ENCODE data around the gene AMPD2.

DNA sequence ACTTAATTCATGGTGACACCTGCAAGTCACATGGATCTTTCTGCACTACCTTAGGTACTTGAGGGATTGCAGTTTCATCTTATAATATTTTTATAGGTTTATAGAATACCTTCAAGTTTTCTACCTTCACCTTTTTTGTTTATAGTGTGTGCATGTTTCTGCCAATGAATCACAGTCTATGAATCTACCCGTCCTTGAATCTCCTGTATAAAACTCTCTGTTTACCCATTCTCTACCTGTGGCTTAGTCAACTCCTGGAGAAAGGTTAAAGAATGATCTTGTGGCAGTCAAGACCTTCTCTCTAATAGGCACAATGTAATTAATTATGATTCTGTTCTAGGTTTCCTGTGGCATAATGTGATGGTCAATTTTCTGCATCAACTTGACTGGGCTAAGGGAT lies 45.0 kb downstream of the AMPD2 start:
- TF ChIP-seq EZH2 (IDR thresholded peaks at IDR 0.05; ENCODE audit: low read length), result no peak
- TF ChIP-seq, protein P1, sequence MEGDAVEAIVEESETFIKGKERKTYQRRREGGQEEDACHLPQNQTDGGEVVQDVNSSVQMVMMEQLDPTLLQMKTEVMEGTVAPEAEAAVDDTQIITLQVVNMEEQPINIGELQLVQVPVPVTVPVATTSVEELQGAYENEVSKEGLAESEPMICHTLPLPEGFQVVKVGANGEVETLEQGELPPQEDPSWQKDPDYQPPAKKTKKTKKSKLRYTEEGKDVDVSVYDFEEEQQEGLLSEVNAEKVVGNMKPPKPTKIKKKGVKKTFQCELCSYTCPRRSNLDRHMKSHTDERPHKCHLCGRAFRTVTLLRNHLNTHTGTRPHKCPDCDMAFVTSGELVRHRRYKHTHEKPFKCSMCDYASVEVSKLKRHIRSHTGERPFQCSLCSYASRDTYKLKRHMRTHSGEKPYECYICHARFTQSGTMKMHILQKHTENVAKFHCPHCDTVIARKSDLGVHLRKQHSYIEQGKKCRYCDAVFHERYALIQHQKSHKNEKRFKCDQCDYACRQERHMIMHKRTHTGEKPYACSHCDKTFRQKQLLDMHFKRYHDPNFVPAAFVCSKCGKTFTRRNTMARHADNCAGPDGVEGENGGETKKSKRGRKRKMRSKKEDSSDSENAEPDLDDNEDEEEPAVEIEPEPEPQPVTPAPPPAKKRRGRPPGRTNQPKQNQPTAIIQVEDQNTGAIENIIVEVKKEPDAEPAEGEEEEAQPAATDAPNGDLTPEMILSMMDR (optimal IDR thresholded peaks at IDR 0.05 in 1 of 3, IDR thresholded peaks at IDR 0.05 in 1 of 3, conservative IDR thresholded peaks at IDR 0.05 in 1 of 3; ENCODE audit: extremely low read depth in 1 of 3, insufficient read depth in 2 of 3, low read length in 3 of 3), result no peak
